ENCODE data around the gene SYT2.

SYT2 gene

GRCh38 chr1:202656951-202657646, 53.2 kb downstream of the SYT2 start:
- DNase-seq (ENCODE audit: low read depth, low spot score): no peak
- ChIA-PET CTCF (interaction anchor here (1.1 to 1.3 kb wide), 2 partner anchors 45 to 56 kb away, joined by 3 read pairs; no protein-coding TSS in a partner anchor), POLR2A (no interaction called here)
- TF ChIP-seq CTCF (IDR thresholded peaks at IDR 0.05; ENCODE audit: insufficient read depth, low read length, missing control alignments): peak; percentile 27
- H3K4me3 ChIP-seq (ENCODE audit: low read depth, low read length): no peak overlapping the region

- H3K4me3 ChIP-seq (ENCODE audit: low read depth, low read length): no peak overlapping the region
- POLR2A ChIA-PET: no interaction called here
- DNase-seq (ENCODE audit: low read depth, low spot score): no peak
- TF ChIP-seq CTCF (IDR thresholded peaks at IDR 0.05; ENCODE audit: insufficient read depth, low read length, missing control alignments): no peak
- CTCF ChIA-PET: interaction anchor here (1.3 kb wide), 1 partner anchor 57 kb away, joined by 3 read pairs; no protein-coding TSS in a partner anchor
Observed at GRCh38 chr1:202656057-202656456, 54.2 kb downstream of the SYT2 start.

GRCh38 chr1:202654079-202654478, 56.2 kb downstream of the SYT2 start:
- no peak overlapping the region for H3K4me3 ChIP-seq (ENCODE audit: low read depth, low read length)
- POLR2A ChIA-PET: no interaction called here
- TF ChIP-seq CTCF (IDR thresholded peaks at IDR 0.05; ENCODE audit: insufficient read depth, low read length, missing control alignments): no peak
- DNase-seq (ENCODE audit: low read depth, low spot score): no peak
- CTCF ChIA-PET: interaction anchor here (1.0 kb wide), 1 partner anchor 65 kb away, joined by 3 read pairs; no protein-coding TSS in a partner anchor

GRCh38 chr1:202649553-202650392, 60.5 kb downstream of the SYT2 start:
- ChIA-PET POLR2A (no interaction called here), CTCF (interaction anchor here (1.9 kb wide), 1 partner anchor 186 kb away, joined by 7 read pairs; no protein-coding TSS in a partner anchor)
- no peak for TF ChIP-seq CTCF (IDR thresholded peaks at IDR 0.05; ENCODE audit: insufficient read depth, low read length, missing control alignments)
- no peak for DNase-seq (ENCODE audit: low read depth, low spot score)
- no peak overlapping the region for H3K4me3 ChIP-seq (ENCODE audit: low read depth, low read length)

GRCh38 chr1:202648605-202649226, 61.5 kb downstream of the SYT2 start:
- DNase-seq (ENCODE audit: low read depth, low spot score): no peak
- no peak for TF ChIP-seq CTCF (IDR thresholded peaks at IDR 0.05; ENCODE audit: insufficient read depth, low read length, missing control alignments)
- POLR2A ChIA-PET: no interaction called here
- H3K4me3 ChIP-seq (ENCODE audit: low read depth, low read length): no peak overlapping the region
- CTCF ChIA-PET: interaction anchor here (1.9 kb wide), 1 partner anchor 185 kb away, joined by 7 read pairs; no protein-coding TSS in a partner anchor

GRCh38 chr1:202645097-202645476, 65.2 kb downstream of the SYT2 start:
- H3K4me3 ChIP-seq (ENCODE audit: low read depth, low read length): no peak overlapping the region
- no peak for DNase-seq (ENCODE audit: low read depth, low spot score)
- ChIA-PET POLR2A (no interaction called here), CTCF (no interaction called here)
- no peak for TF ChIP-seq CTCF (IDR thresholded peaks at IDR 0.05; ENCODE audit: insufficient read depth, low read length, missing control alignments)
